ENCODE results near the gene DLG2.

The DLG2 gene

DNA sequence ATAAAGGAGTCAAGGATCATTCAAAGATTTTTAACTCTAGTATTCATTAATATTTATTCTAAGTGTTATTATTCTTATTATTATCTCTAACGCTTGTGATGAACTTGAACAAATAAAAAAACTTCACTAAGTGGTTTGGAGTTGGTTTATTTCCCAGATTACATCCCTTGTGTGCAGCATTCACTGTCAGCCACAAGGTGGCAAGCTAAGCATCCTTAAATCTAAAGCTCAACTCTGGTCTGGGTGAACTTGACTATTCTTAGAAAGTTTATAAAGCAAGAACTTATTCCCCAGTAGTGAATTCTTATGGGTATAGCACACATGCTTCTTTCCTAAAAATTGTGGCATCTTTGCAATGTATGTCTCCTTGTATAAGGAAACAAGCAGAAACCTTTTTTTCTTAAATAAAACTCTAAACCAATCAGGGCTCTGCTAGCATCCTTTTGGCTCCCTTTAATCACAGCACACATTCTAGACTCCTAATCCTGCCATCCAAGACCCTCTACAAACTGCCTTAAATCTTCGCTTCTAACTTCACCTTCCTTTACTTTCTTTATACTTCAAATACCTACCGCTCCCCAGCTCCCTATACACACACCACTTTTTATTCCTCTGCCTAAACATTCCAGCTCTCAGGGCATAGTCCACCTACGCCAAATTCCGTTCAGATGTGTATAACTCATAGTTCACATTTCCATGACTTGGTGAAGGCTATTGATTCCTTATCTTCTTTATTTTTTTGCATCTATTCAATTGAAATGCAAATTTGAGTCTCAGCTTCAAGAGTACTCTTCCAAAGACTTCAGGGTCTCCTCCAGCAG is 1068.8 kb downstream of the DLG2 start:
- Mint-ChIP-seq H3K4me3 (no peak overlapping the region), H3K27ac (no peak overlapping the region), H3K36me3 (ENCODE audit: low read depth) (no peaks in the 10 kb centered on the region), H3K4me1 (ENCODE audit: low read depth) (no peaks in the 10 kb centered on the region), H3K9me3 (no peaks in the 10 kb centered on the region), H3K27me3 (no peaks in the 10 kb centered on the region)
- intact Hi-C loops (cut with micrococcal nuclease) = no loop called here

DNA sequence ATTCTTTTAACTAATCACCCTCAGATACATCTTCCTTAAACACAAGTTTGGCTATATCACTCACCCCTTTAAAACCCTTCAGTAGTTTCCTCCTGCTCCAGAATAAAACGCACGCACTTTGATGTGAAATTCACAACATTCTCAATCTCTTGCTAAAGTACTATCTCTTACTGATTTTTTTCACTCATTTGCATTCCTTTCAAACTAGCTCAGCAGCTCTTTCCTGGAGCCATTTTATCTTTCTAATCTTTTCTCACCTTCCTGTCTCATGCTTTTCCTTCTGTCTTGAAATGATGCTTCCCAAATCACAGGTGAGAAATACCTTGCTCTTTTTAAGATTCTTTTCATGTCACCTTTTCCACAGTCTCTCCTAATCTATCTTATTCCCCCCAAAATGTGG is 1074.4 kb downstream of the DLG2 start:
- Mint-ChIP-seq H3K27me3 (no peaks in the 10 kb centered on the region), H3K4me1 (ENCODE audit: low read depth) (no peaks in the 10 kb centered on the region), H3K9me3 (no peaks in the 10 kb centered on the region), H3K27ac (no peak overlapping the region), H3K36me3 (ENCODE audit: low read depth) (no peaks in the 10 kb centered on the region), H3K4me3 (no peak overlapping the region)
- intact Hi-C loops (cut with micrococcal nuclease) = no loop called here

DNA sequence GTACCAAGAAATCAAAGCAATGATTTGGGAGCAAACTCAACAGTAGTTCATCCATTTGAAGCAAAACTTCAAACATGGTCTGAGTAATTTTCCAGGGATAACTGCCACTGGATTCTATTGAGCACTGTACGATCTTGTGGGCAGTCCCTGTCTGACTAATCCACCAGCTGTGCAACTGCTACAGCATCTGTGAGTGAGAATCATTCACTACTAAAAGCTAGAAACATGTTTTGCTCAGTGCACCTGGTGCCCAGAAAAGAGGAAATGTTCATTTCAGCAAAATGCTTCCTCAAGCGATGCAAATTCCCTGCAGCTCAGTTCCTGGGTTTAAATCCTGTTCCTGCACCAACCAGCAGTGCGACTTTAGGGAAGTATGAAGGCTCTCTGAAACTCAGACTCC is 1077.9 kb downstream of the DLG2 start:
- no peaks in the 10 kb centered on the region for H3K4me1 Mint-ChIP-seq (ENCODE audit: low read depth)
- no peaks in the 10 kb centered on the region for H3K36me3 Mint-ChIP-seq (ENCODE audit: low read depth)
- H3K4me3 Mint-ChIP-seq = no peak overlapping the region
- no peaks in the 10 kb centered on the region for H3K9me3 Mint-ChIP-seq
- no peak overlapping the region for H3K27ac Mint-ChIP-seq
- intact Hi-C loops (cut with micrococcal nuclease) = no loop called here
- no peaks in the 10 kb centered on the region for H3K27me3 Mint-ChIP-seq

DNA sequence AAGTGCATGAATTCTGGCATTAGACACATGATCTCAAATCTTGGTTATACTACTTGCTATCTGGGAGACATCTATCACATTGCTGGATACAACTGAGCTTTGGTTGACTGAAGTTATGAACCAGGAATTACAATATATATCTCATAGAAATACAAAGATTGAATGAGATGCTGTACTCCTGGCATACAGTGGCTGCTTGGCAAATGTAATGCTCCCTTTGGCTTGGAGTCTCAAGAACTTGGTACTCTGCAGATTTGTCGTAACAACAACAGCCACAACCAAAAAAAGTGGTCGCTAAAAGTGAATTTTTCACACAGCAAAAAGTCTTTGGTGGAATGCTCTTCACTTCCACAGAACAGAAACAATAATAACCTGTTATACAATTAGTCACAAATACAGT is 1082.6 kb downstream of the DLG2 start:
- no peaks in the 10 kb centered on the region for H3K27me3 Mint-ChIP-seq
- H3K4me1 Mint-ChIP-seq (ENCODE audit: low read depth) = no peaks in the 10 kb centered on the region
- no peaks in the 10 kb centered on the region for H3K36me3 Mint-ChIP-seq (ENCODE audit: low read depth)
- intact Hi-C loops (cut with micrococcal nuclease) = no loop called here
- no peak overlapping the region for H3K27ac Mint-ChIP-seq
- H3K9me3 Mint-ChIP-seq = no peaks in the 10 kb centered on the region
- H3K4me3 Mint-ChIP-seq = no peak overlapping the region

DNA sequence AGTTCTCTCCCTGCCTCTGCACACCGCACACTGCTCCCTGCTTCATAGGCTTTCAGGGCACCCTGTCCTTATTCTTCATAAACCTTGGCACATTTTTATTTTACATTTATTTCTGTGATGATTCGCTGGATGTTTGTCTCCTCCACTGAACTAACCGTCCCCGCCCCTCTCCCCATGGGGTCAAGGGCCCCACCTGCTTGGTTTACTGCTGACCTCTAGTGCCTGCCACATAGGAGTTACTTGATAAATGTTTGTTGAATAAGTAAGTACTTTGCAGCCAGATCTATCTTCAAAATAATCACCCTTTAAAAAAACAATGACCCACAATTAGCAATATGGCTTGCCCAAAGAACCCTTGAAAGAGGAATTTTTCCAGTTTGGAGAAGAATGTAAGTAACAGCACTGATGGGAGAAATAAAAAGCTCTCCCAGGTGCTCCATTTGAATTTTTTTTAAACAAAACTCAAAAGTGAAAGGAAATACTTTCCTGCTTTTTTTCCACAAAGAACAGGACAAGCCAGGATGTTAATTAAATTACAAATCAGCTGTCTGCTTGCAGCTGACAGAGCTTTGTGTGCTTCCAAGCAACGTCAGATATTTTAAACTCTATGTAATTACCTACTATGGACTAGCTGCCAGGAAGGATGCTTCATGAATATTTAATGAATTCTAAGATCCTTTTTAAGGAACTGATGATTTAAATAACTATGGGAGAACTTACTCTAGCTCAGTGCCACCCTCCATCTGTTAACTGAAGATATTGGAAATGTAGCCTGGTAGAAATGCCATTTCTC is 1083.6 kb downstream of the DLG2 start:
- Mint-ChIP-seq H3K27me3 (no peaks in the 10 kb centered on the region), H3K36me3 (ENCODE audit: low read depth) (no peaks in the 10 kb centered on the region), H3K4me1 (ENCODE audit: low read depth) (no peaks in the 10 kb centered on the region), H3K4me3 (no peak overlapping the region), H3K9me3 (no peaks in the 10 kb centered on the region), H3K27ac (no peak overlapping the region)
- intact Hi-C loops (cut with micrococcal nuclease) = no loop called here

DNA sequence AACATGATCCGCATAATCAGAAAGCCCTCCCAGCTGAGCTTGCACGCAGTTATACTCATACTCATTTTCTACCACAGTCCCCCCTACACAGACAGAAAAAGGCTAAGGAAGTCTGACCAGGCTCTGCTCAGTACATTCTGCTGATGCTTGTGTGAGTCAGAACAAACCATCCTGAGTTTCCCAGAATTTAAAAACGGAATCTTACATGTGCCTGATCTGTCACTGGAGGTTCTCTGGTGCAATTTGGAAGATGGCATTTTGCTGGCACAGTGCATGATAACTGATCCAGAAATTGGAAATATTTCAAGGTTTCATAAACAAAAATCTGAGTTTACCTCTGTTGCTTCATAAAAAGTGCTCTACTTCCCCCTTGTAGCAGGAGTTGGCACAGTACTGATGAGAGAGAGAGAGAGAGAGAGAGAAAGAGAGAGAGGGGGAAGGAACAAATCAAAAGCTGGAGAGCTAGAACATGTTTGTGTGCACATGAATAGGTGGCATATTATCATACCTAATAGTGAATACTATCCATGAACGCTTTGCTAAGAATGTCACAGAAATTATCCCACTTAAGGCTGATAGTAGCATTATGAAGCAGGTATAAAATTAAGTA is 1085.3 kb downstream of the DLG2 start:
- H3K27me3 Mint-ChIP-seq = no peaks in the 10 kb centered on the region
- no peaks in the 10 kb centered on the region for H3K4me1 Mint-ChIP-seq (ENCODE audit: low read depth)
- intact Hi-C loops (cut with micrococcal nuclease) = no loop called here
- H3K36me3 Mint-ChIP-seq (ENCODE audit: low read depth) = no peaks in the 10 kb centered on the region
- H3K4me3 Mint-ChIP-seq = no peak overlapping the region
- no peak overlapping the region for H3K27ac Mint-ChIP-seq
- no peaks in the 10 kb centered on the region for H3K9me3 Mint-ChIP-seq

DNA sequence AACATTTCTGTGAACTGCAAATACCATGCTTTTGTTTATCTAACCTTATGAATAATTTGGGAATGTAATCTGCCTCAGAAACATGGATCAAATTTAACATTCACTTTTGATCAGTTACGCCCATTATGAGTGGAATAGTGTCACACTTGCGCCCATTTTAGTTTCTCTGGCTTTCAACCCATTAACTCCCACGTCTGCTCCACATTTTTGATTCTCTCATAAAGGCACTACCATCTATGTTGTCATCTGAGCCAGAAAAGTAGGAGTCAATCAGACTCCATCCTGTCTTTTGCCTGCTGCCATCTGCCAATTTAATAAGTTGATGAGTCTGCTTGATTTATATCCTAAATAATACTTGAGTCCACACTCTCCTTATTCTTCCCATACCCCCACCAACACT is 1090.7 kb downstream of the DLG2 start:
- no peaks in the 10 kb centered on the region for H3K27me3 Mint-ChIP-seq
- no peak overlapping the region for H3K4me3 Mint-ChIP-seq
- no peaks in the 10 kb centered on the region for H3K36me3 Mint-ChIP-seq (ENCODE audit: low read depth)
- no peaks in the 10 kb centered on the region for H3K4me1 Mint-ChIP-seq (ENCODE audit: low read depth)
- intact Hi-C loops (cut with micrococcal nuclease) = no loop called here
- H3K9me3 Mint-ChIP-seq = no peaks in the 10 kb centered on the region
- no peak overlapping the region for H3K27ac Mint-ChIP-seq

DNA sequence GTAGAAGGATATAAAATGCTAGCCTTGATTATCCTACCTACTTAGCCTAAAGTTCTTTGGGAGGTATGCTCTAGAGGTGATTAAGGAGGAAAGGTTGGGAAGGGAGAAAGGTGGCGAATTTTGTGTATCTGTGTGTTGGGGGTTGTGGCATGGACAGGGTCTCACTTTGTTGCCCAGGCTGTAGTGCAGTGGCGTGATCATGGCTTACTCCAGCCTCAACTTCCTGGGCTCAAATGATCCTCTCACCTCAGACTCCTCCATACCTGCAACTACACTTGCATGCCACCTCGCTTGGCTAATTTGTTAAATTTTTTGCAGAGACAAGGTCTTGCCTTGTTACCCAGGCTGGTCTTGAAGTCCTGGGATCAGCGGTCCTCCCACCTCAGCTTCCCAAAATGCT is 1094.8 kb downstream of the DLG2 start:
- Mint-ChIP-seq H3K4me3 (no peak overlapping the region), H3K36me3 (ENCODE audit: low read depth) (no peaks in the 10 kb centered on the region), H3K27me3 (no peaks in the 10 kb centered on the region), H3K4me1 (ENCODE audit: low read depth) (no peaks in the 10 kb centered on the region), H3K9me3 (no peaks in the 10 kb centered on the region), H3K27ac (no peak overlapping the region)
- intact Hi-C loops (cut with micrococcal nuclease) = no loop called here

DNA sequence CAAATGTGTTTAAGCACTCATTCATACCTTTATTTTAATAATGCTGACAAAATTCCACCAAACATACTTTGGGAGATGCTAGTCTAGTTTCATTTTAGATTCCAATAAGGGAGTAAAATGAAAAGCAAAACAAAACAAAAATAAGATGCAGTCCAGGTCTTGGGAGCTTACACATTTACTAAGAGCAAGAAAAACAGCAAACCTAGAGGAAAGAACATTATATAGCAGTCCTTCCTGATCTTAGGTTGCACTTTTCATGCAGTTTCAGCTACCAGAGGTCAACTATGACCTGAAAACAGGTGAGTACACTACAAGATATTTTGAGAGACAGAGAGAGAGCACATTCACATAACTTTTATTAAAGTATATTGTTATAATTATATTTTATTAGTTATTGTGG is 1100.9 kb downstream of the DLG2 start:
- intact Hi-C loops (cut with micrococcal nuclease) = no loop called here
- Mint-ChIP-seq H3K4me3 (no peak overlapping the region), H3K36me3 (ENCODE audit: low read depth) (no peaks in the 10 kb centered on the region), H3K4me1 (ENCODE audit: low read depth) (no peaks in the 10 kb centered on the region), H3K9me3 (no peaks in the 10 kb centered on the region), H3K27me3 (no peaks in the 10 kb centered on the region), H3K27ac (no peak overlapping the region)

DNA sequence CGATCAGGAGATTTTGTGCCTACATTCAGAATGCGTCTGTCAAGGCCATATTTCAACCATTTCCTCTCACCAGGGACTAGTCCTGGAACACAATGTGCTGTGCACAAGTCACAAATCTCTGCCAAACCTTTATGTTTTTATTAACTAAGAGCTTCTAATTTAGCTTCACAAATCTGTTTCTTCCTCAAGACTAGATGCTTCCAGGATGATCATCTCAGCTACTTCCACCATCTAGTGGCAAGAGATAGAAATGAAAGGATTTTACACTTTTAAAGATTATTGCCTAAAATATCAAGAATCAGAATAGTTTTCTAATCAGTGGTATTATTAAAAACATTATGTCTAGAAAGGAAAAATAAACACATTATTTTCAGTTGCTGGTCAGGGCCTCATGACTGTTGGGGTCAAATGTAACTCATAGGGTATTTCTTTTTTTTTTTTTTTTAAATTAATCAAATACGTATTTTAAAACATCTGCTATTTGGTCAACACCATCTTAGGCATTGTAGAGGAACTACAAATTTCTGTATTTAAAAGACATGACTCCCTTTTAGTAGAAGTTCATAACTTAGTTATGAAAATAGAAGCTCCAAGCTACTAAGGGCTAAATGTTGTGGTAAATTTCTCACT is 1102.6 kb downstream of the DLG2 start:
- intact Hi-C loops (cut with micrococcal nuclease) = no loop called here
- no peaks in the 10 kb centered on the region for H3K36me3 Mint-ChIP-seq (ENCODE audit: low read depth)
- no peaks in the 10 kb centered on the region for H3K4me1 Mint-ChIP-seq (ENCODE audit: low read depth)

DNA sequence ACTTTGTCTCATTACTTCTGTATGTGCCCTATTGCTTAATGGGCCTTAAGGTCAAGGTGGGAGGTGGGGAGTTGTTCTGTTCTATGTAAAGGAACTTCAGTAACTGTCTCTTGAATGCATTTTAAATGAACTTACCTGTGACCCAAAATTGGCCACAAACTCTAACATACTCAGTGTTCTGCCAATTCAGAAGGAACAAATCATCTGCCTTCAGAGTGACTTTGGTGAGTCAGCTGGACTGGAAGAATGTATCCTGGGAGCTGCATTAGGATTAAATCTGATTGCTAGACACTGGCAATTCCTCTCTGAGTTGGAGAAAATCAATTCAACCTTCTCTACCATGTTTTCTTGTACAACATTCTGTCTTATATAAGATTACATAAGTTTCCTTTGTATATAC is 1104.8 kb downstream of the DLG2 start:
- H3K4me1 Mint-ChIP-seq (ENCODE audit: low read depth) = no peaks in the 10 kb centered on the region
- no peaks in the 10 kb centered on the region for H3K9me3 Mint-ChIP-seq
- no peaks in the 10 kb centered on the region for H3K36me3 Mint-ChIP-seq (ENCODE audit: low read depth)
- no peak overlapping the region for H3K27ac Mint-ChIP-seq
- intact Hi-C loops (cut with micrococcal nuclease) = no loop called here
- no peaks in the 10 kb centered on the region for H3K27me3 Mint-ChIP-seq
- H3K4me3 Mint-ChIP-seq = no peak overlapping the region

More for the DNA sequence above, 1102.6 kb downstream of the DLG2 start:
- Mint-ChIP-seq H3K9me3 (no peaks in the 10 kb centered on the region), H3K4me3 (no peak overlapping the region), H3K27me3 (no peaks in the 10 kb centered on the region), H3K27ac (no peak overlapping the region)

DNA sequence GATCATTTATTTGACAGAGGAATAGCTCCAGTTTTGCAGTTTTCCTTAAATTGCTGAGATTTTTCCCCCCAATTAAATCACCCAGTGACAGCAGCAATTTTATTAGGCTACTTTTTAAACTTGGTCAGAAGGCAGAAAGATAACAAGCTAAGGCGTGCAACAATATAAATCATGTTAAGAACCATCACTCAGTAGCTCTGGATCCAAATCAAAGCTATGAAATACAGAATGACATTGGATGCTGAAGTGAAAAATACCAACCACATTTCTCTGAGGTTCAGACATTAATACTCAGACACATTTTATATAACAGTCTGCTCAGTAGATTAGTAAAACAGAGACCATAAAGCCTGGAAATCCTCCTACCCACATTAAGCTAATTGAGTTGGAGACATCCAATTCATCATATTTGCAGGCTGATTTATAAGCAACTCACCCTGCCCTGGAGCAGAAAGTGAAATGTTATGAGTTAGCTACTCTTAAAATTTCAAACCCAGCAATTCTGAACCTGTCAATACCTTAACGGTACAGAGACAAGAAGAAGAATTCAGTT is 1108.4 kb downstream of the DLG2 start:
- Mint-ChIP-seq H3K4me3 (no peak overlapping the region), H3K36me3 (ENCODE audit: low read depth) (no peaks in the 10 kb centered on the region), H3K4me1 (ENCODE audit: low read depth) (no peaks in the 10 kb centered on the region), H3K9me3 (no peaks in the 10 kb centered on the region), H3K27me3 (no peaks in the 10 kb centered on the region), H3K27ac (no peak overlapping the region)
- intact Hi-C loops (cut with micrococcal nuclease) = no loop called here

DNA sequence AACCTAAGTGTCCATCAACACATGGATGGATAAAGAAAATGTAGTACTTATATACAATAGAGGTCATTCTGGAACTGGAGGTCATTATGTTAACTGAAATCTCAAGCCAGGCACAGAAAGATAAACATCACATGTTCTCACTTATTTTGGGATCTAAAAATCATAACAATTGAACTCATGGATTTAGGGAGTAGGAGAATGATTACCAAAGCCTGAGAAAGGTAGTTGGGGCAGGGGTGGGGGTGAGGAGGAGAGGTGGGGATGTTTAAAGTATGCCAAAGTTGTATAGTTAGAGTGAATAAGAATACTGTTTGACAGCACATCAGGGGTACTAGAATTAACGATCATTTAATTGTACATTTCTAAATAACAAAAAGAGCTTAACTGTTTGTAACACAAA is 1112.7 kb downstream of the DLG2 start:
- intact Hi-C loops (cut with micrococcal nuclease) = no loop called here
- H3K9me3 Mint-ChIP-seq = no peaks in the 10 kb centered on the region
- H3K4me1 Mint-ChIP-seq (ENCODE audit: low read depth) = no peaks in the 10 kb centered on the region
- no peak overlapping the region for H3K27ac Mint-ChIP-seq
- H3K36me3 Mint-ChIP-seq (ENCODE audit: low read depth) = no peaks in the 10 kb centered on the region
- H3K27me3 Mint-ChIP-seq = no peaks in the 10 kb centered on the region
- no peak overlapping the region for H3K4me3 Mint-ChIP-seq

DNA sequence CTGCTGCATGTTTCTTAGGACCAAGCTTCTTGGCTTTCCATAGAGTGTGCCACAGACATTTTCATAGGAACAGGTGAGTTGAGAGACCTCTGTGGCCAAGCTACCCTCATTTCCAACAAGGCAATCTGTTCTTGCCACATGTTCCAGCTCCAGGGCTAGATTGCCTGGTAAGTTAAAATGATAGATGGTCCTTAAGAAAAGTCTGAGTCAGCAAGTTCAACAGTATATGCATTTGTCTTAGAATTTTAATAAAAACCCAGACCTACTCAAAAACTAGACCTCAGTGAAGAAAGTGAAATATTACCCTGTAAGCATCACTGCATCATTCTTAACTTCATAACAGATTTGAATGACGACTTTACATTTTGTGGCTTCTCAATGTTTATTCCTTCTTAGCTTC is 1123.6 kb downstream of the DLG2 start:
- Mint-ChIP-seq H3K9me3 (no peaks in the 10 kb centered on the region), H3K27me3 (no peaks in the 10 kb centered on the region), H3K36me3 (ENCODE audit: low read depth) (no peaks in the 10 kb centered on the region), H3K4me3 (no peak overlapping the region), H3K27ac (no peak overlapping the region), H3K4me1 (ENCODE audit: low read depth) (no peaks in the 10 kb centered on the region)
- intact Hi-C loops (cut with micrococcal nuclease) = no loop called here
